Measurements from ENCODE around the gene ZNF385D. TPM values are rescaled to one million over a fixed set of nuclear protein-coding genes. Genes with fewer than 3 reads are reported as not detected.

The ZNF385D gene
- total RNA-seq, 1 donor: 1.7 TPM

DNA sequence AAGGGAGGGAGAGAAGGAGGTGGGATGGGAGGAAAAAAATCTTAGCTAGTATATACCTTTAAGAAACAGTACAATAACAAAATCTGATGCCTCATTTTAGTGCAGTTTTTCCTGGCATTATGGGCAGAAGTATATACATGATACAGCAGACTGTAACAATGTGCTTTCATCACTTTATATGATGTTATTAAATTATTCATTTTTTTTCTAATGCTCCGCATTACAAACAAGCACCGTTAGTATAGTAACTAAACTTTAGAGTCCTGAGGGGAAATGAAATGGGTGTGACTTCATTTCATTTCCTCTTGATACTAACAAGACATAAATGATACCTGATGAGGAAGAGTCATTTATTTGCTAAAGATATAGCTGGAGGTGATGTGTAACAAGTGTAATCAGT, 325.3 kb downstream of the ZNF385D start:
- H3K4me3 ChIP-seq (ENCODE audit: low read depth, low read length): no peak overlapping the region
- TF ChIP-seq, protein P1, sequence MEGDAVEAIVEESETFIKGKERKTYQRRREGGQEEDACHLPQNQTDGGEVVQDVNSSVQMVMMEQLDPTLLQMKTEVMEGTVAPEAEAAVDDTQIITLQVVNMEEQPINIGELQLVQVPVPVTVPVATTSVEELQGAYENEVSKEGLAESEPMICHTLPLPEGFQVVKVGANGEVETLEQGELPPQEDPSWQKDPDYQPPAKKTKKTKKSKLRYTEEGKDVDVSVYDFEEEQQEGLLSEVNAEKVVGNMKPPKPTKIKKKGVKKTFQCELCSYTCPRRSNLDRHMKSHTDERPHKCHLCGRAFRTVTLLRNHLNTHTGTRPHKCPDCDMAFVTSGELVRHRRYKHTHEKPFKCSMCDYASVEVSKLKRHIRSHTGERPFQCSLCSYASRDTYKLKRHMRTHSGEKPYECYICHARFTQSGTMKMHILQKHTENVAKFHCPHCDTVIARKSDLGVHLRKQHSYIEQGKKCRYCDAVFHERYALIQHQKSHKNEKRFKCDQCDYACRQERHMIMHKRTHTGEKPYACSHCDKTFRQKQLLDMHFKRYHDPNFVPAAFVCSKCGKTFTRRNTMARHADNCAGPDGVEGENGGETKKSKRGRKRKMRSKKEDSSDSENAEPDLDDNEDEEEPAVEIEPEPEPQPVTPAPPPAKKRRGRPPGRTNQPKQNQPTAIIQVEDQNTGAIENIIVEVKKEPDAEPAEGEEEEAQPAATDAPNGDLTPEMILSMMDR (IDR thresholded peaks at IDR 0.05; ENCODE audit: insufficient read depth, low read depth, low read length): no peak
- no peak for DNase-seq (ENCODE audit: low read depth)

DNA sequence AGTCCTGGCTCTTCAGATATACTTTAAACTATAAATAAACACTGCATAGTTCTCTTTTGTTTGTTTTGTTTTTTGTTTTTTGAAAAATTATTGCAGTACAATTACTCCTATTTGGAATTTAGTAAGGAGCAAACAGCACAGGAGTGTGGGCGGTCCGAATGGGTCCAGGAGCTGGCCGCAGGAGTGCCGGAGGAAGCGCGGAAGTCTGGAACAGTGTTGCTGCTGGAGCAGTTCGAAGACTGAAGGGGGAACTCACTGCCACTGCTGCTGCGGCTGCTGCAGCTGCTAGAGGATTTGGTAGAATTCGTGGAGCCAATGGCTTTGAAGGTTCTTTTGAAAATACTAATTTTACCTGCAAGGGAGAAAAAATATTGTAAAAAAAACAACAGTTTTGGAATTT, 329.9 kb downstream of the ZNF385D start:
- no peak overlapping the region for H3K4me3 ChIP-seq (ENCODE audit: low read depth, low read length)
- TF ChIP-seq, protein P1 (IDR thresholded peaks at IDR 0.05; ENCODE audit: insufficient read depth, low read depth, low read length): no peak
- DNase-seq (ENCODE audit: low read depth): no peak

DNA sequence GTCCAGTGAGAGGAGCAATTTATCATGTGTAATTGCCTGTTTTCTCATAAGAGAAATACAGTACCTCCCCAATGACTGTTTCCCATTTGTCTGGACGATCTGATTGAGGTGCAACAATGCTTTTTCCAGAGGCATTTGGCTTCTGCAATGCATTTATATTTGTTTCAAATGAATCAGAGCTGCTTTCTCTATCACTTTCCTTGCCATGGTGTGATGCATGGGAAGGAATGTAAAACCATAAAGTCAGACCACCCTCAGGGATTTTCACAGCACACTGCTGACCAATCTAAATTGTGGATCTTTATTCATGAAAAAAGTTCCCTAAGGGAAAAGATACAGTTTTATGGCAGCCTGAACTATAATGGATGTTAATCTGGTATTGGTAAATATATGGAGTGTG, 333.0 kb downstream of the ZNF385D start:
- H3K4me3 ChIP-seq (ENCODE audit: low read depth, low read length): no peak overlapping the region
- TF ChIP-seq, protein P1 (IDR thresholded peaks at IDR 0.05; ENCODE audit: insufficient read depth, low read depth, low read length): no peak
- DNase-seq (ENCODE audit: low read depth): no peak

DNA sequence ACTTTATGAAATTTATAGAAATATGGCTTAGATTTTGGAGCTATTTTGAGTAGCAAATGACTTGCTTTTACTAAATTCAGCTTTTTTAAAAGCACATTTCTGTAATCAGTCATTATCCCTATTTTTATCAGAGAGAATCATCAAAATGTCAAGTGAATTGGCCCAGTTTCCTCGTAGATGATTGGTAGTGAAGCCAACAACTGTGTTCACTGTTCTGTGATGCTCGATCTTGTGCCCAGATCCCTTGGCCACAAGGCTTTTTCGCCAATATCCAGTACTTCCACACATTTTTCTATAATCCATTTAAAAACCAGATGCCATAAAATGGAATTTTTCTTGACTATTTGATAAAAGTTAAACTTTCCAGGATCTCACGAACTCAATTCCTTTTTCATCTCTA, 336.5 kb downstream of the ZNF385D start:
- DNase-seq (ENCODE audit: low read depth): no peak
- H3K4me3 ChIP-seq (ENCODE audit: low read depth, low read length): no peak overlapping the region
- TF ChIP-seq, protein P1 (IDR thresholded peaks at IDR 0.05; ENCODE audit: insufficient read depth, low read depth, low read length): no peak

DNA sequence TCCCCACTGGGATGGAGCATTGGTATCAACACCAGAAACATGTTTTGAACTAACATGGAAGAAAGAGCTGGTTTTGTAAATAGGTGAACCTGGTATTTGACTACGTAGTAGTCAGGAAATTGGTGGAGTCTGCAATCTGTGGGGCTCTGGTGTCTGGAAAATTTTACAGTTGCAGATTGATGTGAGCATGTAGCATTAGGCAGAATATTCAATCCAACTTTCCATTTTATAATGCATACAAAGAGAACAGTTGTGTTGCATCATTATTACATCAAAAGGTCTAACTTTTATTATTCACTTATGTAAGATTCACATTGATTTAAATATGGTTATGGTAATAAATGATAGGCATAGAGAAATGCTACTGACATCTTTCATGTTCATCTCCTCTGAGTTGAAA, 340.0 kb downstream of the ZNF385D start:
- TF ChIP-seq, protein P1 (IDR thresholded peaks at IDR 0.05; ENCODE audit: insufficient read depth, low read depth, low read length): no peak
- no peak overlapping the region for H3K4me3 ChIP-seq (ENCODE audit: low read depth, low read length)
- no peak for DNase-seq (ENCODE audit: low read depth)

DNA sequence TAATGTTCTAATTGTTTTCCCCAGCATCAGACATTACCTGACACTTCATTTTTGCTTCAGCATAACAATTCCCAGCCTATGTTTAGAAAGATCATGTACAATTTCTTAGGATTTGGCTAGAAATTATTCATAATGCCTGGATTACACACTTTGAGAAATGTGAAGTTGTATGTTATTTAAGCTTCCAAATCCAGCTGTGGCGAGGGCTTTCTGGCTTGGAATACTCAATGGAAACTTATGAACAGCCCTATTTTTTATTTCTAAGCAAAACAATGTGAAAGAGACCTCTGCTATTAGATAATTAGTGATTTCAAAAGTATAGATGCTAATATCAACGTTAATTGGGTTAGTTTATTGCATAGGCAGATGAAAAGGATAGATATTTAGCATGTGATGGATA, 341.6 kb downstream of the ZNF385D start:
- H3K4me3 ChIP-seq (ENCODE audit: low read depth, low read length): no peak overlapping the region
- DNase-seq (ENCODE audit: low read depth): no peak
- TF ChIP-seq, protein P1 (IDR thresholded peaks at IDR 0.05; ENCODE audit: insufficient read depth, low read depth, low read length): no peak

DNA sequence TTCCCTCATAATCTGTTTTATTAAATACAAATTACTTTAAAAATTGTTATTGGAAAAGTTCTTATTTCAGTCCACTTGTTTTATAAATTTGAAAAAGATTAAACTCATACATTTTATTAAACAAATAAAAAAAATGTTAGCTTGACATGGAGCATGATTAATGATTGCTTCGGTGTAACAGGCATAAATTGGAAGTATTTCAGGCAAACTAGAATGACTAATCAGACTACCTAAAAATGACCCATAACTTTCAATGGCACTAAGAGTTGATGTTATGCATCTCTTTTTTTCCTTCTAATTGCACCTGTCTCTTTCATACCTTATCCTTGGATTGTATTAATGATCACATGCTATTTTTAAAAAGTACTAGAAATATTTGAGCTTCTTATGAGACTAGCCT, 343.3 kb downstream of the ZNF385D start:
- TF ChIP-seq, protein P1 (IDR thresholded peaks at IDR 0.05; ENCODE audit: insufficient read depth, low read depth, low read length): no peak
- H3K4me3 ChIP-seq (ENCODE audit: low read depth, low read length): no peak overlapping the region
- DNase-seq (ENCODE audit: low read depth): no peak

All from fibroblast of villous mesenchyme (primary cell).